Bronchial epithelial cell (primary cell): ENCODE measurements around the gene PKIB. TPM values are rescaled to one million over a fixed set of nuclear protein-coding genes. Genes with fewer than 3 reads are reported as not detected.

Source experiments
- DNase-seq: peaks from one replicate; pipeline ENCODE4 v3.0.0-alpha.2; 2010; ENCODE audit warnings: low read depth
- FAIRE-seq: peaks from 2 replicates; lab custom pipeline; 2011; peaks lifted over from hg19 to GRCh38; lab: Jason Lieb, UNC
- H3K27me3 ChIP-seq: 2 replicates; pipeline ENCODE4 v1.5.1; 2011; ENCODE audit warnings: low read length; ENCODE audit not compliant: control insufficient read depth, insufficient read depth
- H3K36me3 ChIP-seq: 2 replicates; pipeline ENCODE4 v1.5.1; 2011; ENCODE audit warnings: low read length; ENCODE audit not compliant: control insufficient read depth, insufficient read depth
- H3K4me3 ChIP-seq: 2 replicates; pipeline ENCODE4 v1.5.1; 2011; ENCODE audit warnings: mild to moderate bottlenecking, low read depth, low read length, control low read depth
- CTCF ChIP-seq: IDR thresholded peaks from 2 replicates; pipeline ENCODE4 v1.5.1; 2011; ENCODE audit warnings: mild to moderate bottlenecking, moderate library complexity, low read length, control low read depth, inconsistent platforms; ENCODE audit not compliant: insufficient read depth, severe bottlenecking
- total RNA-seq: library from RNA; depleted of rRNA; stranded (reverse); fragments of >200 nt; gene quantifications from 2 replicates; pipeline ENCODE4 v1.2.1, GENCODE V29; 2014

The PKIB gene
- total RNA-seq, 1 donor from 2014 or later: 3.9 TPM

- FAIRE-seq: no peak
- Histone ChIP-seq H3K4me3 (no peak overlapping the region), H3K36me3 (no peaks in the 10 kb centered on the region), H3K27me3 (no peaks in the 10 kb centered on the region)
- TF ChIP-seq CTCF: no peak
- DNase-seq: no peak
These were observed 11.4 kb downstream of the PKIB start for GRCh38 chr6:122621638-122622037.

- DNase-seq (no peak), FAIRE-seq (no peak)
- H3K27me3 ChIP-seq: no peaks in the 10 kb centered on the region
- no peaks in the 10 kb centered on the region for H3K36me3 ChIP-seq
- no peak overlapping the region for H3K4me3 ChIP-seq
- no peak for TF ChIP-seq CTCF
These were observed 12.3 kb downstream of the PKIB start for GRCh38 chr6:122622479-122622878.

- TF ChIP-seq CTCF: no peak
- FAIRE-seq (no peak), DNase-seq (peak; percentile 18)
- H3K36me3 ChIP-seq: no peaks in the 10 kb centered on the region
- H3K27me3 ChIP-seq: no peaks in the 10 kb centered on the region
- H3K4me3 ChIP-seq: no peak overlapping the region
These were observed 13.1 kb downstream of the PKIB start for GRCh38 chr6:122623279-122623678.

- FAIRE-seq (no peak), DNase-seq (no peak)
- H3K36me3 ChIP-seq: no peaks in the 10 kb centered on the region
- no peaks in the 10 kb centered on the region for H3K27me3 ChIP-seq
- no peak overlapping the region for H3K4me3 ChIP-seq
- no peak for TF ChIP-seq CTCF
These were observed 14.6 kb downstream of the PKIB start for GRCh38 chr6:122624853-122625252.

- H3K4me3 ChIP-seq: no peak overlapping the region
- H3K36me3 ChIP-seq: no peaks in the 10 kb centered on the region
- FAIRE-seq: no peak
- no peaks in the 10 kb centered on the region for H3K27me3 ChIP-seq
- no peak for TF ChIP-seq CTCF
- DNase-seq: no peak
These were observed 18.5 kb downstream of the PKIB start for GRCh38 chr6:122628714-122629113.

- H3K36me3 ChIP-seq: no peaks in the 10 kb centered on the region
- no peaks in the 10 kb centered on the region for H3K27me3 ChIP-seq
- DNase-seq (peak; percentile 61), FAIRE-seq (no peak)
- no peak for TF ChIP-seq CTCF
- H3K4me3 ChIP-seq: no peak overlapping the region
These were observed 21.5 kb downstream of the PKIB start for GRCh38 chr6:122631571-122632249.
